Hematopoietic multipotent progenitor cell treated with erythropoietin and hydrocortisone succinate and interleukin-3 and kit ligand, for 17 days (in vitro differentiated cells): ENCODE measurements around the gene ANXA6.

ENCODE experiments used
- DNase-seq: peaks from one replicate; pipeline ENCODE4 v3.0.0-alpha.2; 2015; ENCODE audit warnings: low spot score

The ANXA6 gene

GRCh38 chr5:151080613-151081430, 76.8 kb downstream of the ANXA6 start, which contains the start of gene TNIP1:
Gene TNIP1, minus strand, starts transcription at chr5:151081034. Its CDS starts 15,939 bp downstream, at chr5:151065095.
- peak; percentile 96 for DNase-seq

- no peak for DNase-seq
Measured at GRCh38 chr5:151079838-151080612, 77.6 kb downstream of the ANXA6 start.

GRCh38 chr5:151078490-151079262, 78.9 kb downstream of the ANXA6 start:
- no peak for DNase-seq

GRCh38 chr5:151077967-151078366, 79.6 kb downstream of the ANXA6 start:
- DNase-seq: no peak

DNA sequence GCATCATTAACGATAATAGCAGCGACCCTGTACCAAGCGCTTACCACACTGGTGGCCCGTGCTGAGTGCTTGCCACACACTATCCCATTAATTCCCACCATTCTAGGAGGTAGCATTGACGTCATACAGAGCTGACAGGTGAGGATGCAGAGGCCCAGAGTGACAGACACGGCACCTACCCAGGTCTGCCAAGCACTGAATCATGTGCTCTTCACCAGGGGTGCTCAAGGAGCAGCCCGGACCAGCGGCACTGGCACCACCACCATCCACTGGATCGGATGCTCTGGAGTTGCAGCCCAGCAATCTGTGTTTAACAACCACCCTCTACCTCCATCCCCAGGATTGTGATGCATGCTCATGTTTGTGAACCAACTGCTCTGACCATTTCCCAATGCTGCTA, 80.2 kb downstream of the ANXA6 start:
- no peak for DNase-seq

GRCh38 chr5:151076616-151077015, 81.0 kb downstream of the ANXA6 start:
- DNase-seq: no peak

DNA sequence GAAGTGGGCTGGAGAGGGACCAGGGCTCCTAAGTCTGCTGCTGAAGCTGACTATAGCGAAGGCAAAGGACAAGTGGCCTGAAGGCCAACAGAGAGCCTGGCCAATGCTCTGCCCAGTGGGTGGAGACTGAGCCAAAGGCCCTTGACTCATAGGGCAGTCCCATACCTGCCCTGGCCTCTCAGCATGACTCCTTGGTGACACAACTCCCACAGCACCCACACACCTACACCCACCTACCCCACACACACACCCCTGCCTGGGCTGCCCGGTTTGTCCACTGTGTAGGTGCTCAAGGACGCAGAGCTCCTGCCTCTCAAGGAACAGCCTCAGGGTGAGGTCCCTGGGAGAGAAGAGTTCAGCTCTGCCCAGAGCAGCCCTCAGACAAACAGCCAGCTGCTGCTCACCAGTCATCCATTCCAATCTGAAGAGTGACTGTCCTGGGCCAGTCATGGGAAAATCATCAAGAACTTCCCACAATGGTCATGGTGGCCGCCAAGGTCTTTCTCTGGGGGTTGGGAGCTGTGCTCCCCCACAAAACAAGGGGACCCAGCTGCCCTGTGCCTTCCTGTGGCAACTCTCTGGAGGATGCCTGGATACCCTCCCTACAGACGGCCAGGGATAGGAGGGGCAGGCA, 81.8 kb downstream of the ANXA6 start:
- DNase-seq: no peak

- no peak for DNase-seq
Measured at GRCh38 chr5:151074557-151074956, 83.0 kb downstream of the ANXA6 start.

DNA sequence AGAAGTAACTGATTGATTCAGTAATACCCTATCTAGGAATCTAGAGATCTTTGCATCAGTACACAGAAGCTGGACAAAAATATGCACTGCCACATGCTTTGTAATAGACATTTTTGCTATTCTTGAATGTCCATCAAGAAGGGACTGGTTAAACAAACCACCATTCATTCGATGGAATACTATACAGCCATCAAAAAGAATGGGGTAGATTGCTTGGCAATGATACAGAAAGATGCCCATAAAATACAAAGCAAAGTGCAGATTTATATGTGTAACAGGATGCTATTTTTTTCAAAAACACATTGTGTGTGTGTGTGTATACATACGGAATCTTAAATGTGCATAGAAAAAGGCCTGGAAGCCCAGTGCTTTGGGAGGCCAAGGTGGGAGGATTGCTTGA, 84.3 kb downstream of the ANXA6 start:
- no peak for DNase-seq

DNA sequence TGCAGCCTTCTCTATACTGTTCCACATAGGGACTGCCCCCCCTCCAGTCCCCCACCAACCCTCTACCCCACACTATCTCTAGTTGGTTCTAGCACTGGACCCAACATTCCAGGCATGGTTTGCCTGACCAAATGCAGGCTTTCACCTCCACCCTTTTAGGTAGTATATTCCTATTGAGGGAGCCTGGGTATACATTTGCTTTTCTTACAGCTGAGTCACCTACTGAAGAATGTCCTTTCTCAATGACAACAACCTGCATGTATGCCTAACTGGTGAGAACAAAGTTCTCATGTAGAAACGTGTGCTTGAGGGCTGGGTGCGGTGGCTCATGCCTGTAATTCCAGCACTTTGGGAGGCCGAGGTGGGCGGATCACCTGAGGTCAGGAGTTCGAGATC, 85.0 kb downstream of the ANXA6 start:
- DNase-seq: no peak

DNA sequence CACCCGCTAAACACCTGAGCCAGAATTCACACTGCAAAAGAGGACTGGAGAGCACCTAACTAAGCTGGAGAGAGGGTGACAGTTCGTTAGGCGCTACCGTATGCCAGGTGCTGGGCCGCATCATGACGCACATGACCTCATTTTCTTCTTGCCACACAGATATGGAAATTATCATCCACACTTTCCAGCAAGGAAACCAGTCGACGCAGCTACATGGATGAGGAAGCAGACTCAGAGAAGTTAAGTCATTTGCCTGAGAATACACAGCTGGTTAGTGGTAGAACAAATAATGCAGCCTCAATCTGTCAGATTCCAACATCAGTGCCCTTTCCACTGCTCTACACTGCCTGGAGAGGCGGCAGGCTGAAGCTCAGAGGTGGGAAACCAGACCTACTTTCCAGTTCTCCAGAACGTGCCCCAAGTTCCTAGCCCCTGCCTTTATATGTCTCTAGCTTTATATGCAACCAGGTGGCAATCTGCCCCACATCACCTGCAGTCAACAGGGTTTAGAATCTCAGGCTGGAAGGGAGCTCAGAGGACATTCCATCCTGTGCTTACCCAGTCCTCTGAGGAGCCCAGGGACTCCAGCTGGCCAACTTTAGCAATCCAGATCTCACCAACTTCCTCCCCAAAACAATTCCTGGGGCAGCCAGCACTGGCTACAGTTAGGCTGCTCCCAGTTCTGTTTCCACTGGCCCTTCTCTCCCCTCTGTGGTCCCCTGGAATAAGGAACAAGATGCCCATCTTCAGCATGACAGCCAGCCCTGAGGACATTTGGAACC, 85.5 kb downstream of the ANXA6 start:
- no peak for DNase-seq

DNA sequence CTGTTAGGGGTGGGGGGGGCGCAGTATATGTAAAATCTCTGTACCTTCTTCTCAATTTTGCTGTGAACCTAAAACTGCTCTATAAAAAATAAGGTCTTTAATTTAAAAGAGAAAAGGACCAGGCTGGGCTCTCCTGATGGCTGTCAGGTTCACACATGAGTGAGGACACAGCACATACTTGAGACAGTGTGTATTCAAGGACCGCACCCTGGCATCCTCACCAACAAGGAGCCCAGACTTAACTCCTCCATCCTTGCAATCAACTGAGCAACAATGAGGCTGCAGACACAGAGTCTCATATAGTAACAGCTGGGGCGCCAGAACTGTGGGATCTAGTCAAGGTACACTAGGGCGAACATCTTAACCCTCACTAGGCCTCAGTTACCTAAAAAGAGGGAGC, 86.6 kb downstream of the ANXA6 start:
- DNase-seq: no peak

DNA sequence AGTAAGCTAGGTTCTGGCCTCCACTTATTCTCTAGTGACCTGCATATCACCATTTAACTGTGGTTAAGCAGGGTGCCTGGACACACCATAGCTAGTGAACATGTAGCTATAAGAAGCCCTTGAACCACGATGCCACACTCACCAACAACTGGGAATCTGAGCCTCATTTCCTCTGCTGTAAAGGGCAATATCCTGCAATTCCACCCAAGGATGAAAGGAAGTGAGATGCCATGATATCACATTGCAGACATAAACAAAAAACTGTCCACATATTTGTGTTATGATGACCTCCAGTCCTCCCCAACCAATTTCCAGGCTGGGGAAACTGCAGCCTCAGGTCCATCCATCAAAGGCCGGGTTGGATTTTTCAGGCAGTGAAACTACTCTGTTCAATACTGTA, 87.1 kb downstream of the ANXA6 start:
- DNase-seq: no peak

GRCh38 chr5:151068433-151069197, 89.0 kb downstream of the ANXA6 start:
- no peak for DNase-seq

- DNase-seq: no peak
Measured at GRCh38 chr5:151067632-151068432, 89.7 kb downstream of the ANXA6 start.

GRCh38 chr5:151066920-151067319, 90.7 kb downstream of the ANXA6 start:
- no peak for DNase-seq

DNA sequence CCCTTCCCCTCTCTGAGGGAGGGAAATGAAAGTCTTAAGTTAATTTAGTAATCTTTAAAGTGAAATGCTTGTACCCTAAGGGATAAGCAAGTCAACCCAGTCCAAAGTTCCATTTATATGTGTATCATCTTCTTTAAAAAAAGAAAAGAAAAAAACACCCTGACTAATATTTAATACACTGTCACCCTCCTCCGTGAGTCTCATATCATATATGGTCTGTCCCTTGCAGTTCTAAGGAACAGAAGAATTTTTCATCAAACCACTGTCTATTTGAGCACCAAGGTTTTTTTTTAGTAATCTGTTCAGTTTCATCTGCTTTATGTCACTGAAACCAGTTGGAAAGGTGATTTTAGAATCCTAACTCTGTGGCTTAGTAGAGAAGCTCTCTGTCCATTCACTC, 92.0 kb downstream of the ANXA6 start:
- DNase-seq: no peak

- DNase-seq: no peak
Measured at GRCh38 chr5:151064916-151065499, 92.6 kb downstream of the ANXA6 start.
